Stimulated activated CD8-positive, alpha-beta memory T cell treated with anti-CD3 and anti-CD28 coated beads, Interleukin-15, amount 100 ng/mL, for 1 hour (primary cell): ENCODE data around the gene KLF18.
"Not testable (repeated sequence)": the region's sequence is repeated elsewhere in the genome, so short reads cannot be mapped to it uniquely, and the experiment has no call there.

Source experiments
- DNase-seq: peaks from one replicate; pipeline ENCODE4 v3.0.0-alpha.2; 2020; ENCODE audit warnings: low read depth

KLF18 gene

DNA sequence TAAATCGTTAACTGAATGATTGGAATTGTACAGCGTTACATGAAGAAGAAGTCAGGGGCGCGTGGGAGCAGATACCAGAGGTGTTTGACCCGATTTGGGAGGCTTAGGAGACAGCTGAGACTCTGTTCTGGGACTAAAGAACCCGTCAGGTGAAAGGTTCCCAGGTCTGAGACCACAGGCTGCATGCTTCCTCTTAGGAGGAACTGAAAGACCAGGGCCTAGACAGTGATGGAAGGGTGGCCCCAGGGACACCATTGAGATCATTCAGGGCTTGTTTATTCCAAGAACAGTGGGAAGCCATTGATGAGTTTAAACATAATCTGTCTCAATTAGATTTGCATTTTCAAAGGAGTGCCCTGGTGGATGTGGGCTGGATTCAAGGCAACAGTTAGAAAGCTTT lies 21.9 kb downstream of the KLF18 start:
- DNase-seq = no peak

DNA sequence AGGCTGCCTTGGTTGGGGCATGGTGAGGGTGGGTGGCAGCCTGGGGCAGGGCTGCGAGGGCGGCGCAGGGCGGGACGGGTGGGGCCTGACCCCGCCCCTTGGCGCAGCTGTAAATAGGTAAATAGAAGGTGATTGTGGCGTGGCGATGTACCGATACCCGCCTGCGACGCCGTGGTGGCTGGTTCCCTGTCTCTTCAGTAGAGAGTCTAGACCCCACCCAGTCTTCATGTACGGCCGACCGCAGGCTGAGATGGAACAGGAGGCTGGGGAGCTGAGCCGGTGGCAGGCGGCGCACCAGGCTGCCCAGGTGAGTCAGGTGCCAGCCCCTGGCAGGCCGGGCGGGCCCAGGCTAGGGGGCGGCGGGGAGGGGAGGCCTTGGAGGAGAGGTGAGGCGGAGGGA lies 22.7 kb downstream of the KLF18 start, which contains the start of gene KLF17:
Gene KLF17 (plus strand): TSS at position 140 of the 400 bp plus-strand sequence. CDS start 87 bp downstream, at position 227.
- DNase-seq = no peak

DNA sequence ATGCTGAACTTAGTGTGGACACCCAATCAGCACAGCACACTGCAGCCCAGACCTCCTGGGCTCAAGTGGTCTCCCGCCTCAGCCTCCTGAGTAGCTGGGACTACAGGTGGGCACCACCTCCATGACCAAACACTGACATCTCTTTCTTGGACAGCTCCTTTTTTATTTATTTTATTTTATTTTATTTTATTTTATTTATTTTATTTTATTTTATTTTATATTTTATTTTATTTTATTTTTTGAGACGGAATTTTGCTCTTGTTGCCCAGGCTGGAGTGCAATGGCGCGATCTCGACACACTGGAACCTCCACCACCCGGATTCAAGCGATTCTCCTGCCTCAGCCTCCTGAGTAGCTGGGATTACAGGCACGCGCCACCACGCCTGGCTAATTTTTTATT lies 24.2 kb downstream of the KLF18 start:
- DNase-seq = not testable (repeated sequence)

DNA sequence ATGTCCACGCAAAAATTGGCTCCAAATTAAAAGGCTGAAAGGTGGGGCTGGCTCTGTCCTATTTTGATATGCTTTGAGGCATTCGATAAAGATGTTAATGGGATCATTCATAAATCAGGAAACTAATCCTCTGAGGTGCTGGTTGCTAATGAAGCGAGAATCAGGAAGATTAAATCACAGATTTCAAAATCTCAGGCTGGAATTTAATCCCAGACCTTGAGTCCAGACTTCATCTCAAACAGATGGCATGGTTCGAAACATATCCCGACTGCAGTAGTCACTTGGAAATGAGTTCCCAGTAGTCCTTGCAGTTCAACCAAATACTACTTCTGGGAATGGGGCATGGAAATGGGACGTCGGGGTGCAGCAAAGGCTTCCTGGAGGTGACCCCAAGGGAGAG lies 27.3 kb downstream of the KLF18 start:
- no peak for DNase-seq

DNA sequence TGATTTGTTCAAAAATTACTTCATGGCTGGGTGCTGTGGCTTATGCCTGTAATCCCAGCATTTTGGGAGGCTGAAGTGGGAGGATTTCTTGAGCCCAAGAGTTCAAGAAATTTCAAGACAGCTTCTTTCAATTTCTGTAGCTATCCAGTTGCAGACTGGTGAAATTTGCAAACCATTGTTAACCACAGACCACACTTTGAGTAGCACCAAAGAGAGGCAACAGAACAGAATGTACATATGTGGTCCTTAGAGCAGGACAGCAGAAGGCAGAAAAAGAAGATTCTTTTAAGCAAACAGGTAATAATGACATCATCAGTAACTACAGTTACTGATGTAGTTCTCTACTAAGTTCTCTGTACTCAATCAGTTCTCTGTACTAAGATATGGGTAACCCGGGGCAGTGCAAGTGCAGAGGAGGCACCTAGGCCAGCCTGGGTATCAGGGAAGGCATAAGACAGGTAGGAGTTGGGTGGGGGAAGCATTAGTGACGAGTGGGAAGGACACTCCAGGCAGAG lies 28.3 kb downstream of the KLF18 start:
- no peak for DNase-seq

DNA sequence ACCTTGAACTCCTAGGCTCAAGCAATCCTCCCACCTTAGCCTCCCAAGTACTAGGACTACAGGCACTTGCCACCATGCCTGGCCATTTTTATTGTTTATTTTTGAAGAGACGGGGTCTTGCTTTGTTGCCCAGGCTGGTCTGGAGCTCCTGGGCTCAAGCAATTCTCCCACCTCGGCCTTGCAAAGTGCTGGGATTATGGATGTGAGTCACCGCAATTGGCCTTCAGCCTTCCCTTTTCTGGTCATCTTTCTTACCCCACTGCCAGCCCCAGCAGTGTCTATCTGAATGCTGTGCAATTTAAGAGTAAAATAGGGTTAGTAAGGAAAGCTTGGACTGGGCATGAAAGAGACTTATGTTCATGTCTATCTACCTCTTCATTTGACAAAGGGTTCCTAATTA lies 28.9 kb downstream of the KLF18 start:
- DNase-seq = no peak

DNA sequence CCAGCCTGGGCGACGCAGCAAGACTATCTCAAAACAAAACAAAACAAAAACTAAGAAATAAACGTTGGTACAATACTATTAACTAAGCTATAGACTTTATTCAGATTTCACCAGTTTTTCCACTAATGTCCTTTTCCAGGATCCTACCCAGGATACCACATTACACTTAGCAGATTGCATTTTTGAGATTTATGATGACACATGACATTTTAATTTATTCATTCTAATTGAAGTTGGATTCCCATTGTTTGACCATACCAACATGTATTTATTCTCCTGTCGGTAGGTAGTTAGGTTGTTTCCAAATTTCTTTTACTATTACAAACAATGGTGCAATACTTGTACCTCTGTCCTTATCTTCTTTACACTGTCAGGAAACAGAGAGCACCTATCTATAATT lies 29.6 kb downstream of the KLF18 start:
- DNase-seq = no peak

DNA sequence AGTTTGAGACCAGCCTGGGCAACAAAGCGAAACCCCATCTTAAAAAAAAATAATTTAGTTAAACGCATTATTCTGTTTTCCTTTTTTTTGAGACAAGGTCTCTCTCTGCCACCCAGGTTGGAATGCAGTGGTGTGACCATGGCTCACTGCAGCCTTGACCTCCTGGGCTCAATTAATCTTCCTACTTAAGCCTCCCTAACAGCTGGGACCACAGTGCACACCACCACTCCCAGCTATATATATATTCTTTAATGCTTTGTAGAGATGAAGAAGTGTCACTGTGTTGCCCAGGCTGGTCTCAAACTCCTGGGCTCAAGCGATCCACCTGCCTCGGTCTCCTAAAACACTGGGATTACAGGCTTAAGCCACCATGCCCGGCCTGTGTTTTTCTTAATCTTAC lies 30.5 kb downstream of the KLF18 start:
- no peak for DNase-seq

DNA sequence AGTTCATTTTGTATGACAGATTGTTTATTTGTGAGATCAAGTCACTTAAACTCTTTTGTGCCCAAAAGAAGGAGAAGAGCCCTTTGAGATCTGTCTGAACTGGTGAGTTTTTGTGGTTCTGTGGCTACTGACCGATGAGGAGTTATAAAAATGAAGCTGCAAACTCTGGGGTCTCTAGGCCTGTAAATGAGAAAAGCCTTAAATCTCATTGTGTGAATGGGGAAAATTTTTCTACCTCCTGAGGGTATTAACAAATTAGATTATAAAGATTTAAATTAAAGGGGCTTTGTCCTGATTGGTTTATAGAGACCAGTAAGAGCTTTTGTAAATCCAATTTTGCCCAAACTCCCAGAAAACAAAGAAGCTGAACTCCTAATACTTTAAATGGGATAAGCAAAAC lies 32.5 kb downstream of the KLF18 start:
- DNase-seq = no peak

DNA sequence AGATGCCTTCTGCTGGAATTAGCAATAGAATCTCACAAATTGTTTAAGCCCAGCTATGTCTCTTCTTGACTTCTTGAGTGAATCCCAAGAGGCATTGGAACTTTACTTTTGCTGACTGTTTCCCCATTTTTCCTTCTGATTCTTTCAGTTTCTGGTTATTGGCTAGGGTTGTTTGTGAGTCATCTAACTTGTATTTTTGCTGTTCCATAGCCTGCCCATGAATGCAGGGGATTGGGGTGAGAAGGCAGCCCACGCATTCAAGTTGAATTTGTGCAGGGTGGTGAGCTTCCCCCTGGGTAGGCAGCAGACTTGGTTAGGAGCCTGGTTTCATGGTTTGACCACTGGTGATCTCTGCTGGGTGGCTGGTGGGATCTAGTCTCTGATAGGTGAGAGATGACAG lies 33.2 kb downstream of the KLF18 start:
- no peak for DNase-seq

DNA sequence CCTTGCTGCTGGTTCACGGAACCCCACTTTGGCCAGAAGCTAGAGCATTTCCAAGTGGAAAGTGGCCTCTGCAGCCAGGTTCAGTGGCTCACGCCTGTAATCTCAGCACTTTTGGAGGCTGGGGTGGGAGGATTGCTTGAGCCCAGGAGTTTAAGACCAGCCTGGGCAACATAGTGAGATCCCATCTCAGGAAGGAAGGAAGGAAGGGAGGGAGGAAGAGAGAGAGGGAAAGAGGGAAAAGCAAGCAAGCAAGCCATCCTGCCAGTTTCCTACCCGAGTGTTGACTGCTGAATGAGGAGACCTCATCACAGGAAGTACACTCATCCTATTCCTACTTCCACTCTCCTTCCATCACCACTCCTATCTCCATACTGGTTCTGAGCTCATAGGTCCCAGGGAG lies 35.6 kb downstream of the KLF18 start:
- DNase-seq = no peak

DNA sequence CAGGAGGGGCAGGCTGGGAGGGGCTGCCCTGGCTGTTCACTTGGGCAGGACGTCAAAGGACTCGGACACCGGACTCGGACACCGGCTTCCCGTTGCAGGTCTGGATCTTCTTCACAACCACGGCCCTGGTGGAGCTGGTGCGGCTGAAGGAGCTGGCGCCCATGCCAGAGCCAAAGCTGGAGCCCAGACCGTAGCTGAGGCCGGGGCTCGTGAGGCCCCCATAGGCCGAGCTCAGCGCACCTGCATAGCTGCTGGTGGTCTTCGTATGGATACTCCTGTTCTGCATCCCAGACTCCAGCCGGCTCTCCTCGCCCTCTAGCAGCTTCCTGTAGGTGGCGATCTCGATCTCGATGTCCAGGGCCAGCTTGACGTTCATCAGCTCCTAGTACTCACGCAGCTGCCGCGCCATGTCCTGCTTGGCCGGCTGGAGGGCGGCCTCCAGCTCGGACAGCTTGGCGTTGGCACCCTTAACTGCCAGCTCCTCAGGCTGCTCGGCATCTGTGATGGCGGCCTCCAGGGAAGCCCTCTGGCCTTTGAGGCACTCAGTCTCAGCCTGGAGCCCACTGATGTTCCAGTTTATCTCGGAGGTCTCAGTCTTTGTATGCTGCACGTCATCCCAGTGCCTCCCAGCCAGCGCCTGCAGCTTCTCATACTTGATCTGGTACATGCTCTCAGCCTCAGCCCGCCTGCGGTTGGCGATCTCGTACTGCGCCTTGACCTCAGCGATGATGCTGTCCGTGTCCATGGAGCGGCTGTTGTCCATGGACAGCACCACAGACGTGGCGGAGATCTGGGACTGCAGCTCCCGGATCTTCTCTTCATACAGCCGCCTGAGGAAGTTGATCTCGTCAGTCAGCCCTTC lies 37.9 kb downstream of the KLF18 start:
- DNase-seq = no peak

DNA sequence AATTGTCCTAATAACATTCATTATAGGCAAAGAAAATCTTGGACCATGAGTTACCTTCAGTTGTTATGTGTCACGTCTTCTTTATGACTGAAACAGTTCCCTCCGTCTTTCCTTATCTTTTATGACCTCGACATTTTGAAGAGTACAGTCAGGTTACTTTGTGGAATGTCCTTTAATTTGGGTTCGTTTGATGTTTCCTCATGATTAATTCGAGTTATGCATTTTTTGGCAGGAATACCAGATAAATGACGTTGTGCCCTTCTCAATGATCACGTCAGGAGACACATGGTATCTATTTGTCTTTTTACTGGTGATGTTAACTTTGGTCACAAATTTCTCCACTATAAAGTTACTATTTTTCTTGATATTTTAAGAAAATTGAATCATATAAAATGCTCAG lies 40.1 kb downstream of the KLF18 start:
- no peak for DNase-seq

DNA sequence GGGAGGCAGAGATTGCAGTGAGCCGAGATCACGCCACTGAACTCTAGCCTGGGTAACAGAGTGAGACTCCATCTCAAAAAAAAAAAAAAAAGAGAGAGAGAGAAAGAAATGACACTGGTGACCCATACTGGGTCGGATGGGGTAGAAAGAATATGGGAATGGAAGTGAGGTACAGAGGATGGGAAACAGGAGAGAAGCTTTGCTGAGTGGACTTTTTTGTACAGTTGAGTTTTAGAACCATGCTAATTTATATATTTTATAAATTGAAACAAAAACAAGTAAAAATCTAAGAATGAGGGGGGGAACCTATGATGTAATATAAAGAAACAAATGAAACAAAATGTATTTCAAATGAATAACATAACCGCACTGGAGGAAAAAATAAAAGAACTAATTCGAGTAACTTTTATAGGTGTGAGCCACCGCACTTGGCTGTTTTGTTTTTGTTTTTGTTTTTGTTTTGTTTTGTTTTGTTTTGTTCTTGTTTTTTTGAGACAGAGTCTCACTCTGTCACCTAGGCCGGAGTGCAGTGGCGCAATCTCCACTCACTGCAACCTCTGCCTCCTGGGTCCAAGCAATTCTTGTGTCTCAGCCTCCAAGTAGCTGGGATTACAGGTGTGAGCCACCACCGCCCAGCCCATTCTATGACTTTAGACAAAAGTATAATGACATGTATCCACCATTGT lies 41.1 kb downstream of the KLF18 start:
- no peak for DNase-seq

DNA sequence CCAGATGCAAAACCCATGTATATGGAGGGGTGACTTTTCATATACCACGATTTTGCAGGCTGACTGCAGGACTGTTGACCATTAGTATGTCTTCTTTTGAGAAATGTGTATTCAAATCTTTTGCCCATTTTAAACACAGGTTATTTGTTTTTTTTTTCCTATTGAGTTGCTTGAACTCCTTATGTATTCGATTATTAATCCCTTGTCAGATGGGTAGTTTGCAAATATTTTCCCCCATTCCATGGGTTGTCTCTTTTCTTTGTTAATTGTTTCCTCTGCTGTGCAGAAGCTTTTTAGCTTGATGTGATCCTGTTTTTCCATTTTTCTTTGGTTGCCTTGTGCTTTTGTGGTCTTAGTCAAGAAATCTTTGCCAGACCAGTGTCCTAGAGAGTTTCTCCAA lies 47.4 kb downstream of the KLF18 start:
- no peak for DNase-seq

DNA sequence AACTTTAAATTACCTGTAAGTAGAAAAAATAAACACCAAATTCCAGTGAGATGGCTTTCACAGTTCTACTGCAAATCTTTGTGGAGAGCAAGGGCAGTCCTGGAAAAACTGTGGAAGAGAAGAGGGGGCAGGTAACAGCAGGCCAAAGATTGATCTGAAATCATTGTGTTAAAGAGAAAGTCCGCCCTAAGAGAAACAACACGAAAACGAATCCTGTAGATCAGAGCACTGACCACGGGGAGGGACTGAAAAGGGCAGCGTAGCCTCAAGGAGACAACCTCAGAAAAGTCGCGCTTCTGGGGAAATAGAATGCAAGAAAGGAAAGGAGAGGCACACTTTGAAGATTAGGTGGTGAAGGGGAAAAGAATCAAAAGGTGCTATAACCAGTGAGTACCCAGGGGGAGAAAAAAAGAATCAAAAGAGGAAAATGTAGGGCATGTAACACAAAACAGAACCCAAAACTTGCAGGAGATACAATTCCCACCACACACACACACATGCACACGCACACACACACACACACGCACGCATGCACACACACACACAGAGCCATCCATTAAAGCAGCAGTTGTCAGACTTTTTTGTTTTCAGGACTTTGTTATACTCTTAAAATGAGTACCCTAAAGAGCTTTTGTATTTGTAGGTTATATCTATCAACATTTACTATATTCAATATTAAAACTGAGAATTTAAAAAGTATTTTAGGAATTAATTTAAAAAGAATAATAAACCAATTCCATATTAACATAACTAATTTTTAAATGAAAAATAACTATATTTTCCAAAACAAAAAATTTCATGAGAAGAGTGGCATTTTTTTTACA lies 50.8 kb downstream of the KLF18 start:
- no peak for DNase-seq

DNA sequence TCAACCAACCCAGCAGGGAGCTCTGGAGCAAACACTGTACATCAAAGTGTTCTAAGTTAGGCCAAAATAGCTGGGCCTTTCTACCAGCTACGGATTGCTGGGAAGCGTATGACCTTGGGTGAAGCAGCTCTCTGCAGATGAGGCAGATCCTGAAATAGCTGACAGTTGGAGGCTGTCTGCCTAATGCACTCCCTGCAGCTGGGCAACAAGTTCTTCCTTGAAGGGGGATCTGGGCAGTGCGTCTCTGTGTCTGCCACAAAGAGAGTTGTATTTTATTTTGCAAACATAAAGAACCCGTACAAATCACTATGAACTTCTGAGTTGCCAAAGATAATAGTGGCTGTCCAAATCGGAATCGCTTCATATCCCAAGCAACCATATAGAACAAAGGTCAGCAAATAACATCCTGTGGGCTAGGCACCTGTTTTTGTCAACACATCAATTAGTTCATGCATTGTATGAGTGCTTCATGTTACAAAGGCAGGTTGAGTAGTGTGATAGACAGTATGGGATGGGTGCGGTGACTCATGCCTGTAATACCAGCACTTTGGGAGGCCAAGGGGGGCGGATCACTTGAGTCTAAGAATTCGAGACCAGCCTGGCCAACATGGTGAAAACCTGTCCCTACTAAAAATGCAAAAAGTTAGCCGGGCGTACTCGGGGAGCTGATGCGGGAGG lies 51.9 kb downstream of the KLF18 start:
- no peak for DNase-seq
